ENCODE measurements around the gene XYLT1.

- TF ChIP-seq CTCF (IDR thresholded peaks at IDR 0.05) (no peak), POLR2A (IDR thresholded peaks at IDR 0.05) (no peak)
Observed at GRCh38 chr16:17520111-17520510, 49.4 kb upstream of the XYLT1 start.
